ENCODE measurements around the gene SLAMF1.
"Not testable (repeated sequence)": the region's sequence is repeated elsewhere in the genome, so short reads cannot be mapped to it uniquely, and the experiment has no call there.

The SLAMF1 gene

GRCh38 chr1:160567341-160567740, 79.5 kb downstream of the SLAMF1 start:
- Histone ChIP-seq H3K4me3 (ENCODE audit: low read length in 2 of 2) (no peak overlapping the region), H4K8ac (ENCODE audit: low read depth, low read length) (no peak overlapping the region), H3K4me2 (ENCODE audit: insufficient read depth, low read length, poor library complexity, severe bottlenecking) (no peak overlapping the region), H3K4me1 (ENCODE audit: control insufficient read depth in 2 of 2, insufficient read depth in 1 of 2, low read depth in 1 of 2, low read length in 2 of 2) (no peaks in the 10 kb centered on the region), H3K4ac (ENCODE audit: low read length) (no peak overlapping the region), H2AFZ (ENCODE audit: low read length) (no peak overlapping the region), H2BK15ac (ENCODE audit: low read length) (no peak overlapping the region), H3K79me1 (ENCODE audit: low read depth, low read length) (no peaks in the 10 kb centered on the region), H3K27me3 (ENCODE audit: control insufficient read depth in 3 of 3, insufficient read depth in 3 of 3, low read depth in 1 of 3, low read length in 3 of 3) (no peaks in the 10 kb centered on the region), H2BK120ac (ENCODE audit: low read depth, low read length) (no peak overlapping the region), H3K23ac (ENCODE audit: low read depth, low read length, poor library complexity) (no peak overlapping the region), H3K18ac (ENCODE audit: low read length) (no peak overlapping the region), H3K9me3 (replicated peaks in 1 of 2; ENCODE audit: control insufficient read depth in 2 of 2, insufficient read depth in 1 of 2, low read depth in 1 of 2, low read length in 2 of 2) (no peaks in the 10 kb centered on the region), H3K36me3 (replicated peaks in 1 of 2; ENCODE audit: control insufficient read depth in 2 of 2, insufficient read depth in 2 of 2, low read length in 2 of 2) (no peaks in the 10 kb centered on the region), H2AK5ac (ENCODE audit: low read depth, low read length) (no peak overlapping the region), H4K91ac (ENCODE audit: low read depth, low read length, poor library complexity) (no peak overlapping the region), H3K27ac (replicated peaks; ENCODE audit: low read length) (no peak overlapping the region), H3K9ac (ENCODE audit: low read depth, low read length, poor library complexity) (no peak overlapping the region), H3K14ac (ENCODE audit: low read length) (no peak overlapping the region), H2BK5ac (ENCODE audit: low read length) (no peak overlapping the region), H2BK12ac (ENCODE audit: low read length) (no peak overlapping the region)
- WGBS, 2 donors (ENCODE audit: extremely low coverage in 2 of 2, insufficient read length in 2 of 2, insufficient replicate concordance in 1 of 2), result no CpG with 5 or more reads among the region's 5 CpGs
- DNase-seq (ENCODE audit: low spot score), result no peak

DNA sequence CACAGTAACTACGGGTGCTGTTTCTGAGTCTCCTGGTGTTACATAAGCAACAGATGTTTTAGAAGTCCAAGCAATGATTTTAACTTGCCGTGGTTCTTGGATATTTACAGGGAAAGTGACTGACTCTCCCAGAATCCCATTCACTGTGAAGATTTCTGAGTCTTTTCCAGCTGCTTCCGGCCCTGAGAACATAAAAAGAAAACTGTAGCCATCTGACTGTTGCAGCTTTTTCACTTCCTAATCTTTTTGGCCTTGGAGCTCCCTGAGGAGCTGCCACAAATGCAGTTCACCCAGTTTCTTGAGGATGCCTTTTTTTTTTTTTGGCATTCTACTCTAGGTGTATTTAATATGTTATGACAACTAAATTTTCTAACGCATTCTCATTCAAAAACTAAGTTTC, 81.3 kb downstream of the SLAMF1 start:
- Histone ChIP-seq H3K9me3 (replicated peaks in 1 of 2; ENCODE audit: control insufficient read depth in 2 of 2, insufficient read depth in 1 of 2, low read depth in 1 of 2, low read length in 2 of 2) (no peaks in the 10 kb centered on the region), H3K9ac (ENCODE audit: low read depth, low read length, poor library complexity) (no peak overlapping the region), H3K36me3 (replicated peaks in 1 of 2; ENCODE audit: control insufficient read depth in 2 of 2, insufficient read depth in 2 of 2, low read length in 2 of 2) (no peaks in the 10 kb centered on the region), H3K27me3 (ENCODE audit: control insufficient read depth in 3 of 3, insufficient read depth in 3 of 3, low read depth in 1 of 3, low read length in 3 of 3) (no peaks in the 10 kb centered on the region), H4K8ac (ENCODE audit: low read depth, low read length) (no peak overlapping the region), H2AFZ (ENCODE audit: low read length) (peak overlapping the region; percentile 1), H3K4me3 (ENCODE audit: low read length in 2 of 2) (no peak overlapping the region), H3K27ac (replicated peaks; ENCODE audit: low read length) (no peak overlapping the region), H3K18ac (ENCODE audit: low read length) (no peak overlapping the region), H2BK12ac (ENCODE audit: low read length) (no peak overlapping the region), H3K4me1 (ENCODE audit: control insufficient read depth in 2 of 2, insufficient read depth in 1 of 2, low read depth in 1 of 2, low read length in 2 of 2) (no peaks in the 10 kb centered on the region), H2AK5ac (ENCODE audit: low read depth, low read length) (no peak overlapping the region), H2BK15ac (ENCODE audit: low read length) (no peak overlapping the region), H3K4ac (ENCODE audit: low read length) (no peak overlapping the region), H3K79me1 (ENCODE audit: low read depth, low read length) (no peaks in the 10 kb centered on the region), H3K4me2 (ENCODE audit: insufficient read depth, low read length, poor library complexity, severe bottlenecking) (no peak overlapping the region), H3K14ac (ENCODE audit: low read length) (no peak overlapping the region), H3K23ac (ENCODE audit: low read depth, low read length, poor library complexity) (no peak overlapping the region), H2BK120ac (ENCODE audit: low read depth, low read length) (no peak overlapping the region), H2BK5ac (ENCODE audit: low read length) (no peak overlapping the region), H4K91ac (ENCODE audit: low read depth, low read length, poor library complexity) (no peak overlapping the region)
- DNase-seq (ENCODE audit: low spot score), result no peak
- WGBS, 2 donors (ENCODE audit: extremely low coverage in 2 of 2, insufficient read length in 2 of 2, insufficient replicate concordance in 1 of 2), result no CpG with 5 or more reads among the region's 4 CpGs

DNA sequence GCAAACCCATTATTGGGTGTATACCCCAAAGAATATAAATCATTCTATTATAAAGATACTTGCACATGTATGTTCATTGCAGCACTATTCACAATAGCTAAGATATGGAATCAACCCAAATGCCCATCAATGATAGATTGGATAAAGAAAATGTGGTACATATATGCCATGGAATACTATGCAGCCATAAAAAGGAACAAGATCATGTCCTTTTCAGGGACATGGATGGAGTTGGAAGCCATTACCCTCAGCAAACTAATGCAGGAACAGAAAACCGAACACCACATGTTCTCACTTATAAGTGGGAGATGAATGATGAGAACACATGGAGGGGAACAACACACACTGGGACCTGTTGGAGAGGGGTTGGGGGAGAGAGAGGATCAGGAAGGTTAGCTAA, 83.6 kb downstream of the SLAMF1 start:
- not testable (repeated sequence) for H3K27ac ChIP-seq (replicated peaks; ENCODE audit: low read length); H3K4ac ChIP-seq (ENCODE audit: low read length); H3K4me3 ChIP-seq (ENCODE audit: low read length in 2 of 2); H2BK15ac ChIP-seq (ENCODE audit: low read length); H2AK5ac ChIP-seq (ENCODE audit: low read depth, low read length); H3K23ac ChIP-seq (ENCODE audit: low read depth, low read length, poor library complexity); H3K4me1 ChIP-seq (ENCODE audit: control insufficient read depth in 2 of 2, insufficient read depth in 1 of 2, low read depth in 1 of 2, low read length in 2 of 2); H2BK120ac ChIP-seq (ENCODE audit: low read depth, low read length); H2BK12ac ChIP-seq (ENCODE audit: low read length); H4K91ac ChIP-seq (ENCODE audit: low read depth, low read length, poor library complexity); H3K79me1 ChIP-seq (ENCODE audit: low read depth, low read length); H3K14ac ChIP-seq (ENCODE audit: low read length); H3K4me2 ChIP-seq (ENCODE audit: insufficient read depth, low read length, poor library complexity, severe bottlenecking); H3K27me3 ChIP-seq (ENCODE audit: control insufficient read depth in 3 of 3, insufficient read depth in 3 of 3, low read depth in 1 of 3, low read length in 3 of 3); H3K36me3 ChIP-seq (replicated peaks in 1 of 2; ENCODE audit: control insufficient read depth in 2 of 2, insufficient read depth in 2 of 2, low read length in 2 of 2); DNase-seq (ENCODE audit: low spot score); H2BK5ac ChIP-seq (ENCODE audit: low read length); H4K8ac ChIP-seq (ENCODE audit: low read depth, low read length); H2AFZ ChIP-seq (ENCODE audit: low read length); H3K18ac ChIP-seq (ENCODE audit: low read length); H3K9me3 ChIP-seq (replicated peaks in 1 of 2; ENCODE audit: control insufficient read depth in 2 of 2, insufficient read depth in 1 of 2, low read depth in 1 of 2, low read length in 2 of 2); H3K9ac ChIP-seq (ENCODE audit: low read depth, low read length, poor library complexity)
- no CpG with 5 or more reads among the region's 1 CpG for WGBS, 2 donors (ENCODE audit: extremely low coverage in 2 of 2, insufficient read length in 2 of 2, insufficient replicate concordance in 1 of 2)

DNA sequence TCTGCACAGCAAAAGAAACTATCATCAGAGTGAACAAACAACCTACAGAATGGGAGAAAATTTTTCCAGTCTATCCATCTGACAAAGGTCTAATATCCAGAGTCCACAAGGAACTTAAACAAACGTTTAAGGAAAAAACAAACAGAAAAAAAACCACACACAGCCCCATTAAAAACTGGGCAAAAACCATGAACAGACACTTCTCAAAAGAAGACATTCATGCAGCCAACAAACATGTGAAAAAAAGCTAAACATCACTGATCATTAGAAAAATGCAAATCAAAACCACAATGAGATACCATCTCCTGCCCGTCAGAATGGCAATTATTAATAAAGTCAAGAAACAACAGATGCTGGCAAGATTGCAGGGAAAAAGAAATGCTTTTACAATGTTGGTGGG, 84.1 kb downstream of the SLAMF1 start:
- not testable (repeated sequence) for H3K4me2 ChIP-seq (ENCODE audit: insufficient read depth, low read length, poor library complexity, severe bottlenecking); H2BK12ac ChIP-seq (ENCODE audit: low read length); H3K14ac ChIP-seq (ENCODE audit: low read length); H3K4me1 ChIP-seq (ENCODE audit: control insufficient read depth in 2 of 2, insufficient read depth in 1 of 2, low read depth in 1 of 2, low read length in 2 of 2); H3K36me3 ChIP-seq (replicated peaks in 1 of 2; ENCODE audit: control insufficient read depth in 2 of 2, insufficient read depth in 2 of 2, low read length in 2 of 2); H4K8ac ChIP-seq (ENCODE audit: low read depth, low read length); DNase-seq (ENCODE audit: low spot score); H3K23ac ChIP-seq (ENCODE audit: low read depth, low read length, poor library complexity); H3K27ac ChIP-seq (replicated peaks; ENCODE audit: low read length); H3K9ac ChIP-seq (ENCODE audit: low read depth, low read length, poor library complexity); H2BK5ac ChIP-seq (ENCODE audit: low read length); H3K4ac ChIP-seq (ENCODE audit: low read length); H3K18ac ChIP-seq (ENCODE audit: low read length); H3K27me3 ChIP-seq (ENCODE audit: control insufficient read depth in 3 of 3, insufficient read depth in 3 of 3, low read depth in 1 of 3, low read length in 3 of 3); H3K4me3 ChIP-seq (ENCODE audit: low read length in 2 of 2); H2AK5ac ChIP-seq (ENCODE audit: low read depth, low read length); H2AFZ ChIP-seq (ENCODE audit: low read length); H3K9me3 ChIP-seq (replicated peaks in 1 of 2; ENCODE audit: control insufficient read depth in 2 of 2, insufficient read depth in 1 of 2, low read depth in 1 of 2, low read length in 2 of 2); H2BK120ac ChIP-seq (ENCODE audit: low read depth, low read length); H3K79me1 ChIP-seq (ENCODE audit: low read depth, low read length); H2BK15ac ChIP-seq (ENCODE audit: low read length); H4K91ac ChIP-seq (ENCODE audit: low read depth, low read length, poor library complexity)
- no CpG with 5 or more reads among the region's 2 CpGs for WGBS, 2 donors (ENCODE audit: extremely low coverage in 2 of 2, insufficient read length in 2 of 2, insufficient replicate concordance in 1 of 2)
